Mesenchymal stem cell (in vitro differentiated cells and primary cell): Measurements from ENCODE around the gene DIS3L2.

Source experiments
- DNase-seq: peaks from one replicate; pipeline ENCODE4 v3.0.0-alpha.2; 2013
- H2AFZ ChIP-seq: one replicate; pipeline ENCODE4 v1.6.1; 2013; ENCODE audit warnings: low read depth, mild to moderate bottlenecking, control low read depth, inconsistent platforms, low read length, moderate library complexity
- H2AK5ac ChIP-seq: 2 replicates; pipeline ENCODE4 v1.6.1; 2013; ENCODE audit warnings: low read length, moderate library complexity, mild to moderate bottlenecking, inconsistent platforms; ENCODE audit not compliant: severe bottlenecking
- H2BK120ac ChIP-seq: one replicate; pipeline ENCODE4 v1.6.1; 2013; ENCODE audit warnings: low read depth, mild to moderate bottlenecking, inconsistent platforms, low read length, moderate library complexity
- H2BK12ac ChIP-seq, 2 experiments: one replicate each; pipeline ENCODE4 v1.6.1; 2013; ENCODE audit warnings: inconsistent platforms in 2 of 2, low read length in 2 of 2, mild to moderate bottlenecking in 2 of 2, moderate library complexity in 2 of 2, control low read depth in 1 of 2
- H2BK15ac ChIP-seq: one replicate; pipeline ENCODE4 v1.6.1; 2013; ENCODE audit warnings: mild to moderate bottlenecking, low read depth, inconsistent platforms; ENCODE audit not compliant: poor library complexity, severe bottlenecking
- H2BK5ac ChIP-seq: 2 replicates; pipeline ENCODE4 v1.6.1; 2013; ENCODE audit warnings: low read depth, mild to moderate bottlenecking, low read length, control low read depth, inconsistent platforms; ENCODE audit not compliant: poor library complexity, severe bottlenecking
- H3K14ac ChIP-seq, 2 experiments: one replicate each; pipeline ENCODE4 v1.6.1; 2013; ENCODE audit warnings: inconsistent platforms in 2 of 2, low read length in 2 of 2, control low read depth in 1 of 2, mild to moderate bottlenecking in 1 of 2, moderate library complexity in 1 of 2
- H3K18ac ChIP-seq, 2 experiments: one replicate each; pipeline ENCODE4 v1.6.1; 2013; ENCODE audit warnings: inconsistent platforms in 2 of 2, low read length in 2 of 2, control low read depth in 1 of 2, low read depth in 1 of 2, mild to moderate bottlenecking in 1 of 2
- H3K23ac ChIP-seq, 2 experiments: one replicate each; pipeline ENCODE4 v1.6.1; 2013; ENCODE audit warnings: inconsistent platforms in 2 of 2, low read length in 2 of 2, mild to moderate bottlenecking in 2 of 2, moderate library complexity in 2 of 2, control low read depth in 1 of 2
- H3K27ac ChIP-seq: 2 replicates; pipeline ENCODE4 v1.5.1; 2013; ENCODE audit warnings: mild to moderate bottlenecking, moderate library complexity, low read length, control low read depth, inconsistent platforms; ENCODE audit not compliant: poor library complexity, severe bottlenecking
- H3K27me3 ChIP-seq, 2 experiments: 2 replicates each; pipeline versions ENCODE4 v1.6.1 to v1.7.0; 2013; ENCODE audit warnings: low read length in 2 of 2, mild to moderate bottlenecking in 2 of 2, moderate library complexity in 2 of 2, control low read depth in 1 of 2, inconsistent platforms in 1 of 2; ENCODE audit not compliant: control insufficient read depth in 1 of 2, insufficient read depth in 1 of 2
- H3K36me3 ChIP-seq, 2 experiments: 2 replicates each; pipeline versions ENCODE4 v1.6.1 to v1.7.0; 2013; ENCODE audit warnings: low read length in 2 of 2, control low read depth in 1 of 2, inconsistent platforms in 1 of 2, low read depth in 1 of 2, mild to moderate bottlenecking in 1 of 2; ENCODE audit not compliant: insufficient read depth in 2 of 2, control insufficient read depth in 1 of 2
- H3K4ac ChIP-seq, 2 experiments: one replicate each; pipeline ENCODE4 v1.6.1; 2013; ENCODE audit warnings: inconsistent platforms in 2 of 2, low read length in 2 of 2, mild to moderate bottlenecking in 2 of 2, moderate library complexity in 2 of 2, control low read depth in 1 of 2, low read depth in 1 of 2
- H3K4me1 ChIP-seq: 2 replicates; pipeline ENCODE4 v1.6.1; 2013; ENCODE audit warnings: low read depth, low read length, control low read depth; ENCODE audit not compliant: control insufficient read depth, insufficient read depth
- H3K4me2 ChIP-seq: 2 replicates; pipeline ENCODE4 v1.6.1; 2013; ENCODE audit warnings: low read length, mild to moderate bottlenecking, inconsistent platforms; ENCODE audit not compliant: poor library complexity, severe bottlenecking
- H3K4me3 ChIP-seq, 2 experiments: 2 replicates each; pipeline versions ENCODE4 v1.5.1 to v1.7.0; 2013; ENCODE audit warnings: low read length in 2 of 2, mild to moderate bottlenecking in 2 of 2, control low read depth in 1 of 2, low read depth in 1 of 2; ENCODE audit not compliant: insufficient read depth in 1 of 2
- H3K79me1 ChIP-seq: replicated peaks from 2 replicates; pipeline ENCODE4 v1.6.1; 2013; ENCODE audit warnings: mild to moderate bottlenecking, control low read depth, low read length, inconsistent platforms; ENCODE audit not compliant: poor library complexity, severe bottlenecking
- H3K9ac ChIP-seq: 2 replicates; pipeline ENCODE4 v1.7.0; 2013; ENCODE audit warnings: mild to moderate bottlenecking, low read length, moderate library complexity
- H3K9me3 ChIP-seq: 2 replicates; pipeline ENCODE4 v1.7.0; 2013; ENCODE audit warnings: mild to moderate bottlenecking, low read length; ENCODE audit not compliant: control insufficient read depth
- H4K8ac ChIP-seq: one replicate; pipeline ENCODE4 v1.6.1; 2013; ENCODE audit warnings: inconsistent platforms, mild to moderate bottlenecking, low read length, moderate library complexity
- H4K91ac ChIP-seq: one replicate; pipeline ENCODE4 v1.6.1; 2013; ENCODE audit warnings: mild to moderate bottlenecking, low read length, inconsistent platforms
- WGBS: methylation state at CpG from one replicate; pipeline ENCODE4 v1.1.7; 2013; ENCODE audit warnings: mixed read lengths; 5-methylcytosine and 5-hydroxymethylcytosine counted together

Gene DIS3L2

DNA sequence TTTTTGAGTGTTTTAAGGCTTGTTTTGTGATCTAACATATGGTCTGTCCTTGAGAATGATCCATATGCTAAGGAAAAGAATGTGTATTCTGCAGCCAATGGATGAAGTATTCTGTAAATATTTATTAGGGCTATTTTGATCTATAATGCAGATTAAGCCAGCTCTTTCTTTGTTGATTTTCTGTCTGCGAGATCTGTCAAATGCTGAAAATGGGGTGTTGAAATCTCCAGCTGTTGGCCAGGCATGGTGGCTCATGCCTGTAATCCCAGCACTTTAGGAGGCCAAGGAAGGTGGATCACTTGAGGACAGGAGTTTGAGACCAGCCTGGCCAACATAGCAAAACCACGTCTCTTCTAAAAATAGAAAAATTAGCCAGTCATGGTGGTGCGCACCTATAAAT lies 132.7 kb downstream of the DIS3L2 start:
- peaks cover 17% of the 10 kb centered on the region for H3K79me1 ChIP-seq
- no peak overlapping the region for H2BK120ac ChIP-seq
- H4K91ac ChIP-seq: no peak overlapping the region
- H3K9me3 ChIP-seq: peaks cover 31% of the 10 kb centered on the region
- peaks cover 15 to 20% of the 10 kb centered on the region in 2 experiments for H3K36me3 ChIP-seq
- no peak overlapping the region for H2BK12ac ChIP-seq
- H3K27me3 ChIP-seq: no peaks in the 10 kb centered on the region
- no peak overlapping the region for H3K4me2 ChIP-seq
- 100% methylated on average over 3 of the region's 3 CpGs for WGBS
- no peak overlapping the region for H3K23ac ChIP-seq
- H2BK15ac ChIP-seq: no peak overlapping the region
- no peak overlapping the region for H3K27ac ChIP-seq
- no peak overlapping the region for H3K9ac ChIP-seq
- H3K14ac ChIP-seq: no peak overlapping the region
- no peak overlapping the region for H4K8ac ChIP-seq
- H3K18ac ChIP-seq: no peak overlapping the region
- H2BK5ac ChIP-seq: no peak overlapping the region
- DNase-seq: no peak
- no peak overlapping the region for H3K4me3 ChIP-seq
- no peak overlapping the region for H2AK5ac ChIP-seq
- H3K4ac ChIP-seq: no peak overlapping the region
- H2AFZ ChIP-seq: no peak overlapping the region
- no peaks in the 10 kb centered on the region for H3K4me1 ChIP-seq

GRCh38 chr2:232094883-232095282 lies 133.4 kb downstream of the DIS3L2 start:
- peaks cover 12 to 13% of the 10 kb centered on the region in 2 experiments for H3K36me3 ChIP-seq
- H3K27ac ChIP-seq: no peak overlapping the region
- no peak overlapping the region for H3K4ac ChIP-seq
- no peak overlapping the region for H3K4me3 ChIP-seq
- no peak overlapping the region for H3K18ac ChIP-seq
- H2BK15ac ChIP-seq: no peak overlapping the region
- peaks cover 18% of the 10 kb centered on the region for H3K79me1 ChIP-seq
- H3K4me1 ChIP-seq: no peaks in the 10 kb centered on the region
- no peak overlapping the region for H3K23ac ChIP-seq
- H2AFZ ChIP-seq: no peak overlapping the region
- H2BK12ac ChIP-seq: no peak overlapping the region
- H2BK5ac ChIP-seq: no peak overlapping the region
- H2AK5ac ChIP-seq: no peak overlapping the region
- peaks cover 31% of the 10 kb centered on the region for H3K9me3 ChIP-seq
- no peak overlapping the region for H3K4me2 ChIP-seq
- H3K27me3 ChIP-seq: no peaks in the 10 kb centered on the region
- no peak overlapping the region for H3K14ac ChIP-seq
- no peak overlapping the region for H2BK120ac ChIP-seq
- DNase-seq: no peak
- H4K8ac ChIP-seq: no peak overlapping the region
- H4K91ac ChIP-seq: no peak overlapping the region
- no peak overlapping the region for H3K9ac ChIP-seq

DNA sequence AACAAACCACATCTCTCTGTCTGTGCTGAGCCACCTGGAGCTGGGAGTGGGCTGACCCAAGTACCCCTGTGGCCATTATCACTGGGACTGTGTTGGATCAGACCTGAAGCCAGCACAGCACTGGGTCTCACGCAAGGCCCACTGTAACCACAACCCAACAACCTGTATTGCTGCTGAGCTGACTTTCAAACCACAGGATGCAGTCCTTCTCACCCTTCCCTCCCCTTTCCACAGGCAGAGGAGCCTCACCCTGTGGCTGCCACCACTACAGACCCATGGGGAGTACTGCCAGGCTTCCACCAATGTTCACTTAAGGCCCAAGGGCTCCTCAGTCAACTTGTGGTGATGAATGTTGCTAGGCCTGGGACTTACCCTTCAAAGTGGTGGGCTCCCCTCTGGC lies 135.7 kb downstream of the DIS3L2 start:
- H3K4ac ChIP-seq: no peak overlapping the region
- H3K27me3 ChIP-seq: no peaks in the 10 kb centered on the region
- no peak overlapping the region for H4K91ac ChIP-seq
- H3K9ac ChIP-seq: no peak overlapping the region
- peaks cover 12% of the 10 kb centered on the region for H3K79me1 ChIP-seq
- no peak for DNase-seq
- no peak overlapping the region for H3K27ac ChIP-seq
- no peak overlapping the region for H2AFZ ChIP-seq
- no peak overlapping the region for H3K18ac ChIP-seq
- WGBS: 100% methylated on average over 1 of the region's 1 CpG
- H3K23ac ChIP-seq: no peak overlapping the region
- no peak overlapping the region for H2AK5ac ChIP-seq
- H3K9me3 ChIP-seq: peaks cover 31% of the 10 kb centered on the region
- no peak overlapping the region for H3K4me3 ChIP-seq
- no peak overlapping the region for H2BK15ac ChIP-seq
- H3K4me1 ChIP-seq: no peaks in the 10 kb centered on the region
- H2BK12ac ChIP-seq: no peak overlapping the region
- no peak overlapping the region for H3K14ac ChIP-seq
- peaks cover 10% of the 10 kb centered on the region in 2 experiments for H3K36me3 ChIP-seq
- H3K4me2 ChIP-seq: no peak overlapping the region
- H4K8ac ChIP-seq: no peak overlapping the region
- no peak overlapping the region for H2BK5ac ChIP-seq
- H2BK120ac ChIP-seq: no peak overlapping the region

DNA sequence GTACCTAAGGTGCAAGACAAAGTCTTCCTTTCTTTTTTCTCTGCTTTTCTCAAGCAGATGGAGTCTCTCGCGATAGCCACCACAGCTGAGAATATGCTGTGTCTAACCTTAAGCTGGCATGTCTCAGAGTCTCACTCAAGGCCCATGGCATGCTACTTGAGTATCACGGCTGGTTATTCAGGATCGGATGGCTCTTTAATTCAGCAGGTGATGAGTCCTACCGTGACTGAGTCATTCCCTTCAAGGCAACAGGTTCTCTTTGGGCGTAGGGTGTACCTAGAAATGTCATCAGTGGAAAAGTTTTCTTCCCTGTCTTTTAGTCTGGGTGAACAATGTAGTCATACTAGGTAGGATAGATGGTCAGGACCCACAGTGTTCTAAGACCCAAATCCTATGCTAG lies 136.2 kb downstream of the DIS3L2 start:
- Histone ChIP-seq H3K4me2 (no peak overlapping the region), H2AFZ (no peak overlapping the region), H3K36me3 (peaks cover 10% of the 10 kb centered on the region in 2 experiments), H4K8ac (no peak overlapping the region), H3K23ac (no peak overlapping the region), H3K9ac (no peak overlapping the region), H2BK12ac (no peak overlapping the region), H3K4ac (no peak overlapping the region), H2BK15ac (no peak overlapping the region), H2AK5ac (no peak overlapping the region), H3K27ac (no peak overlapping the region), H3K4me3 (no peak overlapping the region), H3K27me3 (no peaks in the 10 kb centered on the region), H3K9me3 (peaks cover 31% of the 10 kb centered on the region), H2BK5ac (no peak overlapping the region), H3K79me1 (peaks cover 12% of the 10 kb centered on the region), H4K91ac (no peak overlapping the region), H3K18ac (no peak overlapping the region), H3K4me1 (no peaks in the 10 kb centered on the region), H2BK120ac (no peak overlapping the region), H3K14ac (no peak overlapping the region)
- 94% methylated on average over 6 of the region's 6 CpGs for WGBS
- no peak for DNase-seq
